Dermis microvascular lymphatic vessel endothelial cell (primary cell): ENCODE data around the gene PRR15. TPM values are rescaled to one million over a fixed set of nuclear protein-coding genes. Genes with fewer than 3 reads are reported as not detected.
A peak's percentile ranks its signal among the peaks of the same experiment; 100 is the strongest.

Source experiments
- DNase-seq, 2 donors: peaks; one replicate each; pipeline versions ENCODE4 v3.0.0 to v3.0.0-alpha.2; 2010; ENCODE audit warnings: low read depth in 2 of 2
- total RNA-seq: library from RNA; depleted of rRNA; stranded (reverse); fragments of >200 nt; gene quantifications from 2 replicates; pipeline ENCODE4 v1.2.1, GENCODE V29; 2014

The PRR15 gene
- total RNA-seq, 1 donor from 2014 or later: 0.13 TPM

- DNase-seq: peak in 1 of 2 donors; percentile 27
These were observed 45.8 kb downstream of the PRR15 start for GRCh38 chr7:29609162-29610037.

- DNase-seq: no peak
These were observed 46.5 kb downstream of the PRR15 start for GRCh38 chr7:29610086-29610485.

GRCh38 chr7:29611941-29612544, 48.4 kb downstream of the PRR15 start:
- DNase-seq: no peak

DNA sequence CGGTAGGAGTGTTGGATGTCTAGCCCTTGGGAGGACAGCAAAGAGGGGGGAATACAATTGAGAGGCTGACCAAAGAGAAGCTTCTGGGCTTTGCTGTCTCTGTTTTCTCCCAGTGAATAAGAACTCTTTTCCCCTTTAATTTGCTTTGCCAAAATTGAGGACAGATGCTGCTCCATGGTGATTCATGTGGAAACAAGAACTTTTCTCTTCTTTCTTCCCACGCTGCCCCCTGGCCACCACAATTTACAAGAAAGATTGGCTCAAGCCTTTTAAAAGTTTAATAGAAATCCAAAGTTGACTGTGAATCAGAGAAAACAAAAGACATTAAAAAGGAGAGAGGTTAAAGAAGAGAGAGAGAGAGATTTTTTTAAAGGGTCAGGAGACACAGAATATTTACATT, 49.0 kb downstream of the PRR15 start:
- no peak for DNase-seq

GRCh38 chr7:29613100-29613499, 49.5 kb downstream of the PRR15 start:
- no peak for DNase-seq

- no peak for DNase-seq
These were observed 50.6 kb downstream of the PRR15 start for GRCh38 chr7:29614229-29614628.

Other genes with a start within 250 kb of the PRR15 start
- gene WIPF3, start 242.7 kb downstream of the PRR15 start, total RNA-seq: not detected in 2 replicates